Choroid plexus epithelial cell (primary cell): Measurements from ENCODE around the gene RIC8A.

ENCODE experiments used
- DNase-seq: peaks from one replicate; pipeline ENCODE4 v3.0.0-alpha.2; 2010; ENCODE audit warnings: low read depth
- H3K4me3 ChIP-seq: 2 replicates; pipeline ENCODE4 v1.5.1; 2011; ENCODE audit warnings: low read depth, mild to moderate bottlenecking, control low read depth, low read length, moderate library complexity
- CTCF ChIP-seq: conservative IDR thresholded peaks from 2 replicates; pipeline ENCODE4 v1.5.1; 2011; ENCODE audit warnings: low read depth, mild to moderate bottlenecking, control low read depth, inconsistent platforms, low read length, moderate library complexity

Gene RIC8A

DNA sequence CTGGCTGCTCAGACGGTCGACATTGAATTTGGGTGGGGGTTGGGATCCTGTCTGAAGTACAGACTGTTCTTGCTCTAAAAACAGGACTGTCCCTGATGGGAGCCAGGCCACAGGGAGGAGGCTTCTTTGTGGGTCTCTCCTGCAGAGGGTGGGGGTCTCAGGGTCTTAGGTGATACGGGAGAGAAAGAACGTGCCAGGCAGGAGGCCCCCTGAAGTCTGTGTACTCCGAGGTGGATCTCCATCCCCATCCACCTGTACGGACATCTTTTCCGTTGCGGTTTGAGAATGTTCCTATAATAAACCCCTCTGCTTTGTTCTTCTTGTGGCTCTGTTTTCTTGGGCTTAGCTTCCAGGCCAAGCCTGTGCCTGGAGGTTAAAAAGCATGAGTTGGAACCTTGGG lies 45.2 kb downstream of the RIC8A start:
- DNase-seq: no peak
- H3K4me3 ChIP-seq: no peak overlapping the region
- TF ChIP-seq CTCF: no peak

- no peak for TF ChIP-seq CTCF
- DNase-seq: no peak
These were observed 45.8 kb downstream of the RIC8A start for GRCh38 chr11:253160-253885.

DNA sequence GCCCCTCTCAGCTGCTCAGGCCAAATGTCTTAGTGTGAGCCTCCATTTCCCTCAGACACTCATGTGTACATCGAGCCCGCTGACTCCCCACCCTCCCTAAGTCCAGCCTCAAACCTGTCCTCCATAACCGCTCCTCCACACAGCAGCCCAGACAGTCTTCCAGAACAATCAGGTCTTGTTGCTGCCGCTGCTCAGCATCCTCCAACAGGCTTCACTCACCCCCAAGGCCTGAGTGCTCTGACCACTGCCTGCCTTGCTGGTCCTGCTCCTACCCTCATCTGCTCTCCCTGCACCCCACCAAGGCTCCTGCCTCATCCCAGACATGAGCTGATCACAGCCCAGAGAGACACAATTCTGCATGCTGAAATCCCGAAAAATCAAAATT lies 46.4 kb downstream of the RIC8A start:
- H3K4me3 ChIP-seq: no peak overlapping the region
- no peak for DNase-seq
- no peak for TF ChIP-seq CTCF

More at GRCh38 chr11:253160-253885, 45.8 kb downstream of the RIC8A start:
- H3K4me3 ChIP-seq: no peak overlapping the region

DNA sequence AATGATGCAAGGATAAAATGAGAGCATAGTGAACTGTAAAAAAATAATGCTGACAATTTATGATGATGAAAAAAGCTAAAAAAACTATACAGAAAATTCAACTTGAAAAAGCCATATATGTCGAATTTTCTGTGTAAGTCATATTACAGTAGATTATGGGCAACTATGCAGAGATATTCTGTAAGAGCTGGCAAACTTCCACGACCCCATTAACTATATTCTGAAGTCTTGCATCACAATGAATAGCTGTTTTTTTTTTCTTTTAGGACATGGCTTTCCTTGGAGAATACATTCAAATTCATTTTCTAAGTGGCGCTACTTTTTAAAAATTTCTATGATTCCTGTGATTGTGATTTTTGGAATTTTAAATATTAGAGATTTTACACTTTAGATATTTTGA lies 47.7 kb downstream of the RIC8A start:
- no peak overlapping the region for H3K4me3 ChIP-seq
- no peak for TF ChIP-seq CTCF
- peak; percentile 50 for DNase-seq

DNA sequence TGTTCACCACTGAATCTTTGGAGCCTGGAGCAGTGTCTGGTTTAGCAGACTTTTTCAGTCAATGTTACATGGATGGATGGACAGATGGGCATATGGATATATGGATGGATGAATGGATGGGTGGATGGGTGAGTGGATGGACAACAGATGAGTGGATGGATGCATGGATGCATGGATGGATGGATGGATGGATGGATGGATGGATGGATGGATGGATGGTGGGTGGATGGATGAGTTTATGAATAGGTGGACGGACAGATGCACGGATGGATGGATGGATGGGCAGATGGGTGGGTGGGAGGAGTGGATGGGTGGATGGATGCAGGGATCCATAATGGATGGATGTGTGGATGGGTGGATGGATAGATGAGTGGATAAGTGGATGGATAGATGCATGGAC lies 48.3 kb downstream of the RIC8A start:
- DNase-seq: no peak
- TF ChIP-seq CTCF: no peak

GRCh38 chr11:256952-257737 lies 49.6 kb downstream of the RIC8A start:
- TF ChIP-seq CTCF: no peak
- H3K4me3 ChIP-seq: no peak overlapping the region
- DNase-seq: no peak

More for the DNA sequence above, 48.3 kb downstream of the RIC8A start:
- no peak overlapping the region for H3K4me3 ChIP-seq
